ENCODE results near the gene AK5. TPM values are rescaled to one million over a fixed set of nuclear protein-coding genes. Genes with fewer than 3 reads are reported as not detected.

The AK5 gene
- total and polyA plus RNA-seq, 5 donors from 2014 or later, result 7.3 to 22.5 (median 9.7) TPM

DNA sequence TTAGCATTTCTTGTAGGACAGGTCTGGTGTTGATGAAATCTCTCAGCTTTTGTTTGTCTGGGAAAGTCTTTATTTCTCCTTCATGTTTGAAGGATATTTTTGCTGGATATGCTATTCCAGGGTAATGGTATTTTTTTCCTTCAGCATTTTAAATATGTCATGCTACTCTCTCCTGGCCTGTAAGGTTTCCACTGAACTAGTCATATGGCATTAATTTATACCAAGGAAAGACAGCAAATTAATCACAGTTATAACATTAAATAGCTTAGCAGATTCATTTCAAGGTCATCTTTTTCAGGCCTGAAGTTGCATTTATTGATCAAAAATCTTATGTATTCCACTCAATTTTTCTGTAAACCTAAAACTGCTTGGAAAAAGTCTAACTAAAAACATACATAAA, 54.9 kb downstream of the AK5 start:
- no peak overlapping the region for H3K27ac Mint-ChIP-seq

DNA sequence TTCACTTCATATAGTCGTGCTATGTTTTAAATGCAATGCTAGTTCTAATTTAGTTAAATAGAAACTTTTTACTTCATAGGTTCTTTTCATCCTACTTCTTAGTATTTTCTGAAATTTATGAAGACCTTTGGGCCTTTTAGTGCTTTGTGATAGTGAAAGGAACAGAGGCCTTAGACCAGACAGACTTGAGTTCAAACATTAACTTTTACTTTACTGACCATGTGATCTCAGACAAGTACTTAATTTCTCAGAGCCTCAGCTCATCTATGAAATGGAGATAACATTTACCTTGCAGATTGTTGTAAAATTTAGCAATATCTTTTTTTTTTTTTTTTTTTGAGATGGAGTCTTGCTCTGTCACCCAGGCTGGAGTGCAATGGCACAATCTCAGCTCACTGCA, 57.5 kb downstream of the AK5 start:
- Mint-ChIP-seq H3K27me3 (peaks cover 14% of the 10 kb centered on the region), H3K4me1 (peaks cover 0 to 11% (median 7%) of the 10 kb centered on the region in 4 donors), H3K4me3 (no peak overlapping the region), H3K27ac (no peak overlapping the region), H3K9me3 (peaks cover 0 to 14% (median 2%) of the 10 kb centered on the region in 7 donors), H3K36me3 (peaks cover 14% of the 10 kb centered on the region)
- Histone ChIP-seq H3K27me3 (ENCODE audit: control insufficient read depth, insufficient read depth, low read length) (no peaks in the 10 kb centered on the region), H3K4me3 (ENCODE audit: low read depth, low read length) (no peak overlapping the region), H3K9me3 (ENCODE audit: control insufficient read depth in 2 of 2, low read length in 2 of 2) (peaks cover 0 to 1% of the 10 kb centered on the region in 2 experiments), H3K4me1 (ENCODE audit: control insufficient read depth, insufficient read depth, low read length, poor library complexity, severe bottlenecking) (no peaks in the 10 kb centered on the region), H3K27ac (ENCODE audit: insufficient read depth, low read length, poor library complexity, severe bottlenecking) (no peak overlapping the region), H3K36me3 (ENCODE audit: control insufficient read depth, insufficient read depth, low read length) (peaks cover 8% of the 10 kb centered on the region)
- DNase-seq (no peak), ATAC-seq (ENCODE audit: low read depth in 2 of 2) (no peak)

More for the DNA sequence above, 54.9 kb downstream of the AK5 start:
- H3K4me3 Mint-ChIP-seq, result no peak overlapping the region
- no peak overlapping the region for H3K27ac ChIP-seq (ENCODE audit: insufficient read depth, low read length, poor library complexity, severe bottlenecking)
- peaks cover 0 to 4% of the 10 kb centered on the region in 2 experiments for H3K9me3 ChIP-seq (ENCODE audit: control insufficient read depth in 2 of 2, low read length in 2 of 2)
- peaks cover 0 to 6% (median 4%) of the 10 kb centered on the region in 4 donors for H3K4me1 Mint-ChIP-seq
- DNase-seq (no peak), ATAC-seq (ENCODE audit: low read depth in 2 of 2) (no peak)
- H3K36me3 Mint-ChIP-seq, result peaks cover 20% of the 10 kb centered on the region
- H3K27me3 ChIP-seq (ENCODE audit: control insufficient read depth, insufficient read depth, low read length), result no peaks in the 10 kb centered on the region
- H3K36me3 ChIP-seq (ENCODE audit: control insufficient read depth, insufficient read depth, low read length), result peaks cover 8% of the 10 kb centered on the region
- H3K9me3 Mint-ChIP-seq, result peaks cover 0 to 17% (median 4%) of the 10 kb centered on the region in 7 donors
- peaks cover 20% of the 10 kb centered on the region for H3K27me3 Mint-ChIP-seq
- H3K4me1 ChIP-seq (ENCODE audit: control insufficient read depth, insufficient read depth, low read length, poor library complexity, severe bottlenecking), result no peaks in the 10 kb centered on the region
- no peak overlapping the region for H3K4me3 ChIP-seq (ENCODE audit: low read depth, low read length)

DNA sequence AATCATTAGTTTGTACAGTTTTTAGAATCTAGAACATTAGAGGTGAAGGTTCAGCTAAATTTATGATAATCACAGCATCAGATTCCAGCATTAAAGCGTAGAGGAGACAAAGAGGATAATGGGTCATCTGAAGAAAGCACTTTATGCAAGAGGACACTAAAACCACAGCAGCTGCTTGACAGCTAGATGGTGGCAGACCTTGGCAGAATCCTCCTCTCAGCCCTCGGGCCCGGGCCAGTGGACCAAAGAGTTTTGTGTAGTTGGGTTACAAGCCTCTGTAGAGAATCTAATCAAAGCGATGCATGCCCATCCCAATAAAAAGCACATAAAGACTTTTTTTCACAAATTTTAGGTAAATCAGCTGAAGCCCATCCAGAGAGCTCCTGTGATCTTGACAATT, 59.4 kb downstream of the AK5 start:
- Mint-ChIP-seq H3K36me3 (peaks cover 18% of the 10 kb centered on the region), H3K9me3 (peaks cover 0 to 1% (median 0%) of the 10 kb centered on the region in 7 donors), H3K27me3 (peaks cover 4% of the 10 kb centered on the region), H3K4me1 (peaks cover 0 to 11% (median 5%) of the 10 kb centered on the region in 4 donors), H3K4me3 (no peak overlapping the region), H3K27ac (no peak overlapping the region)
- no peaks in the 10 kb centered on the region for H3K9me3 ChIP-seq (ENCODE audit: control insufficient read depth in 2 of 2, low read length in 2 of 2)
- H3K27ac ChIP-seq (ENCODE audit: insufficient read depth, low read length, poor library complexity, severe bottlenecking), result no peak overlapping the region
- no peaks in the 10 kb centered on the region for H3K4me1 ChIP-seq (ENCODE audit: control insufficient read depth, insufficient read depth, low read length, poor library complexity, severe bottlenecking)
- DNase-seq (no peak), ATAC-seq (ENCODE audit: low read depth in 2 of 2) (no peak)
- no peaks in the 10 kb centered on the region for H3K27me3 ChIP-seq (ENCODE audit: control insufficient read depth, insufficient read depth, low read length)
- no peak overlapping the region for H3K4me3 ChIP-seq (ENCODE audit: low read depth, low read length)
- peaks cover 8% of the 10 kb centered on the region for H3K36me3 ChIP-seq (ENCODE audit: control insufficient read depth, insufficient read depth, low read length)

DNA sequence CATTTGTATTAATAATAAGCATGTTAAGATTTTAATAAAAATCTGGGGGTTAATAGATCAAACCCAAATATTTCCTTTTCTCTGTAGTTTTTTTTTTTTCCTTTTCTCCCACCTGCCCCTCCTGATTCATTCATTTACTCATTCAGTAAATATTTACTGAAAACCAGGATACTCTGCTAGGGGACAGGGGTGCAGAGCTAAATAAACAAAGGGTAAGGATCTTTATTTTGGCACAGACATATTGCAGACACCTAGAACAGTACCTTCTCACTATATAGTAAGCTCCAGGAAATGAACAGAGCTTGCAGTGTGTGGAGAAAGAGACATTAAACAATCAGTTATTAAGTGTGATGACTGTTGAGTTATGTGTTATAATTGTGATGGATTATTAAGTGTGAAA, 60.9 kb downstream of the AK5 start:
- Histone ChIP-seq H3K27ac (ENCODE audit: insufficient read depth, low read length, poor library complexity, severe bottlenecking) (no peak overlapping the region), H3K4me1 (ENCODE audit: control insufficient read depth, insufficient read depth, low read length, poor library complexity, severe bottlenecking) (peaks cover 5% of the 10 kb centered on the region), H3K27me3 (ENCODE audit: control insufficient read depth, insufficient read depth, low read length) (no peaks in the 10 kb centered on the region), H3K4me3 (ENCODE audit: low read depth, low read length) (no peak overlapping the region), H3K9me3 (ENCODE audit: control insufficient read depth in 2 of 2, low read length in 2 of 2) (no peaks in the 10 kb centered on the region), H3K36me3 (ENCODE audit: control insufficient read depth, insufficient read depth, low read length) (peaks cover 8% of the 10 kb centered on the region)
- H3K9me3 Mint-ChIP-seq, result peaks cover 0 to 2% (median 0%) of the 10 kb centered on the region in 7 donors
- no peak overlapping the region for H3K4me3 Mint-ChIP-seq
- peaks cover 18% of the 10 kb centered on the region for H3K36me3 Mint-ChIP-seq
- peaks cover 0 to 19% (median 7%) of the 10 kb centered on the region in 4 donors for H3K4me1 Mint-ChIP-seq
- H3K27ac Mint-ChIP-seq, result no peak overlapping the region
- DNase-seq, result no peak
- peaks cover 4% of the 10 kb centered on the region for H3K27me3 Mint-ChIP-seq
- no peak for ATAC-seq (ENCODE audit: low read depth in 2 of 2)

- Mint-ChIP-seq H3K27ac (peak overlapping the region in 1 of 3 donors; percentile 30), H3K27me3 (no peaks in the 10 kb centered on the region), H3K9me3 (peaks cover 0 to 8% (median 0%) of the 10 kb centered on the region in 7 donors), H3K36me3 (peaks cover 12% of the 10 kb centered on the region), H3K4me3 (peak overlapping the region in 1 of 4 donors; percentile 1), H3K4me1 (peaks cover 0 to 21% (median 14%) of the 10 kb centered on the region in 4 donors)
- H3K9me3 ChIP-seq (ENCODE audit: control insufficient read depth in 2 of 2, low read length in 2 of 2), result no peaks in the 10 kb centered on the region
- H3K4me3 ChIP-seq (ENCODE audit: low read depth, low read length), result no peak overlapping the region
- DNase-seq (no peak), ATAC-seq (ENCODE audit: low read depth in 2 of 2) (no peak)
- no peaks in the 10 kb centered on the region for H3K36me3 ChIP-seq (ENCODE audit: control insufficient read depth, insufficient read depth, low read length)
- H3K4me1 ChIP-seq (ENCODE audit: control insufficient read depth, insufficient read depth, low read length, poor library complexity, severe bottlenecking), result peaks cover 5% of the 10 kb centered on the region
- H3K27me3 ChIP-seq (ENCODE audit: control insufficient read depth, insufficient read depth, low read length), result no peaks in the 10 kb centered on the region
- no peak overlapping the region for H3K27ac ChIP-seq (ENCODE audit: insufficient read depth, low read length, poor library complexity, severe bottlenecking)
Observed at GRCh38 chr1:77347646-77348045, 65.8 kb downstream of the AK5 start.

DNA sequence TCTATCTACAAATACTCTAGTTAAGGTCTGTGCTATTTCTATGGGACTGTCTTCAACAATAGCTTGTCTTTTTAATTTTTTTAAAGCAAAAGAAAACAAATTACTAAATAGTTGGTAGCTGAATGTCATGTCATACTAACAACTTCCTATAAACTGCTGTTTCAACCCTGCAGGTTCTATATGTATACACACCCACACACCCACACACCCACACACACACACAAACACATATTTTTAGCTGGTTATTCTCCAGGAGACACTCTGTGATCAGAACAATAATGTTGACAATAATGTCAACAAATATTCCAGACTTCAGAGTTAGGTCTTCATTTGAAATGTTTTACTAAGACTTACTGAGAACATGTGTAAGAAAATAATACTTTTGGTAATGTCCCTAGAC, 66.7 kb downstream of the AK5 start:
- Histone ChIP-seq H3K4me3 (ENCODE audit: low read depth, low read length) (no peak overlapping the region), H3K27me3 (ENCODE audit: control insufficient read depth, insufficient read depth, low read length) (no peaks in the 10 kb centered on the region), H3K27ac (ENCODE audit: insufficient read depth, low read length, poor library complexity, severe bottlenecking) (no peak overlapping the region), H3K36me3 (ENCODE audit: control insufficient read depth, insufficient read depth, low read length) (no peaks in the 10 kb centered on the region), H3K9me3 (ENCODE audit: control insufficient read depth in 2 of 2, low read length in 2 of 2) (no peaks in the 10 kb centered on the region), H3K4me1 (ENCODE audit: control insufficient read depth, insufficient read depth, low read length, poor library complexity, severe bottlenecking) (peaks cover 5% of the 10 kb centered on the region)
- peak overlapping the region in 1 of 3 donors; percentile 13 for H3K27ac Mint-ChIP-seq
- DNase-seq (no peak), ATAC-seq (ENCODE audit: low read depth in 2 of 2) (no peak)
- H3K4me1 Mint-ChIP-seq, result peaks cover 0 to 19% (median 12%) of the 10 kb centered on the region in 4 donors
- H3K9me3 Mint-ChIP-seq, result peaks cover 0 to 8% (median 0%) of the 10 kb centered on the region in 7 donors
- H3K4me3 Mint-ChIP-seq, result no peak overlapping the region
- H3K27me3 Mint-ChIP-seq, result no peaks in the 10 kb centered on the region
- peaks cover 12% of the 10 kb centered on the region for H3K36me3 Mint-ChIP-seq

GRCh38 chr1:77349275-77349674, 67.5 kb downstream of the AK5 start:
- Histone ChIP-seq H3K4me3 (ENCODE audit: low read depth, low read length) (no peak overlapping the region), H3K27ac (ENCODE audit: insufficient read depth, low read length, poor library complexity, severe bottlenecking) (no peak overlapping the region), H3K27me3 (ENCODE audit: control insufficient read depth, insufficient read depth, low read length) (no peaks in the 10 kb centered on the region), H3K4me1 (ENCODE audit: control insufficient read depth, insufficient read depth, low read length, poor library complexity, severe bottlenecking) (peaks cover 5% of the 10 kb centered on the region), H3K36me3 (ENCODE audit: control insufficient read depth, insufficient read depth, low read length) (no peaks in the 10 kb centered on the region), H3K9me3 (ENCODE audit: control insufficient read depth in 2 of 2, low read length in 2 of 2) (no peaks in the 10 kb centered on the region)
- Mint-ChIP-seq H3K27me3 (no peaks in the 10 kb centered on the region), H3K9me3 (peaks cover 0 to 8% (median 0%) of the 10 kb centered on the region in 7 donors), H3K27ac (no peak overlapping the region), H3K4me3 (no peak overlapping the region), H3K4me1 (peaks cover 0 to 23% (median 11%) of the 10 kb centered on the region in 4 donors), H3K36me3 (peaks cover 19% of the 10 kb centered on the region)
- ATAC-seq (ENCODE audit: low read depth in 2 of 2) (no peak), DNase-seq (no peak)
